NCI-H2196 (cell line): ENCODE results near the gene WWOX.

Experiments
- DNase-seq: peaks from one replicate; lab custom pipeline; 2025; ENCODE audit not compliant: unreplicated experiment; lab: John Stamatoyannopoulos, UW

Gene WWOX

GRCh38 chr16:78386557-78387324 is 287.3 kb downstream of the WWOX start:
- no peak for DNase-seq

DNA sequence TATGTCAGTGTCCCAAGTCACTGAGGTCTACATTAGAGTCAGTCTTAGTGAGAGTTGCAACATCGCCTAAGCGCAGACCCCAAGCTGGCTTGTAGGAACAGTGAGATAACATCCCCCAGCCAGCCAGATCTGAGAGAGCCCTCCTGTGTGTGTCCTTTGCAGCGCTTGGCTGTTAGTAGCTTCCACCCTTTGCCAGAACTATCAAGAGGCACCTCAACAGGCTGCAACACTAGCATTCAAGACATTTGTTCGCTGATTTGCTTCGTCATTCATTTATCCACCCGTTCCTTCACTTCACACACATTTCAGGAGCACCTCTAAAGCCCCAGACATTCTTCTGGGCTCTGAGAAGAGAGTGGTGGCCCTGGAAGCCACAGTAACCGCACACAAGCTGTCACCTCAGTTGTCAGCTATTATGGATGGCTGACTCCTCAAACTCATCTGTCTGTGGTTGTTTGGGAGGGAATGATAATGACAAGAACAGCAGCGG is 289.6 kb downstream of the WWOX start:
- no peak for DNase-seq

DNA sequence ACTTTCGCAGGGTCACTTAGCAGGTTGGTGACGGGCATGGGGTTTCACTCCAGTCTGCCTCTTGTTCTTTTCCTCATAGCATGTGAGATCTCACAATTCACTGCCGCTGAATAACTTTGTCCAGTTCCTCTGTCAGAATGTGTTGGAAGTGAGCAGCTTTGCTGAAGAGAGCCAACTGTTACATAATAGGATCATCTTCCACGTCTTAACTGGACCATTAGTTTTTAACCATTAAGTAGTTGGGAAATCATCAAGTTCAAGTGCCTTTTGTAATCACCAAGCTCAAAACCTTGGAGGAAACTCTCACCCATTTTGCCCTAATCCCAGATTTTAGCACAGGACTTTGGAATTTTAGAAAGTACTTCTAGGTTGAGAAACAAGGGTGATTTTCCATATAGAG is 290.6 kb downstream of the WWOX start:
- DNase-seq = no peak

DNA sequence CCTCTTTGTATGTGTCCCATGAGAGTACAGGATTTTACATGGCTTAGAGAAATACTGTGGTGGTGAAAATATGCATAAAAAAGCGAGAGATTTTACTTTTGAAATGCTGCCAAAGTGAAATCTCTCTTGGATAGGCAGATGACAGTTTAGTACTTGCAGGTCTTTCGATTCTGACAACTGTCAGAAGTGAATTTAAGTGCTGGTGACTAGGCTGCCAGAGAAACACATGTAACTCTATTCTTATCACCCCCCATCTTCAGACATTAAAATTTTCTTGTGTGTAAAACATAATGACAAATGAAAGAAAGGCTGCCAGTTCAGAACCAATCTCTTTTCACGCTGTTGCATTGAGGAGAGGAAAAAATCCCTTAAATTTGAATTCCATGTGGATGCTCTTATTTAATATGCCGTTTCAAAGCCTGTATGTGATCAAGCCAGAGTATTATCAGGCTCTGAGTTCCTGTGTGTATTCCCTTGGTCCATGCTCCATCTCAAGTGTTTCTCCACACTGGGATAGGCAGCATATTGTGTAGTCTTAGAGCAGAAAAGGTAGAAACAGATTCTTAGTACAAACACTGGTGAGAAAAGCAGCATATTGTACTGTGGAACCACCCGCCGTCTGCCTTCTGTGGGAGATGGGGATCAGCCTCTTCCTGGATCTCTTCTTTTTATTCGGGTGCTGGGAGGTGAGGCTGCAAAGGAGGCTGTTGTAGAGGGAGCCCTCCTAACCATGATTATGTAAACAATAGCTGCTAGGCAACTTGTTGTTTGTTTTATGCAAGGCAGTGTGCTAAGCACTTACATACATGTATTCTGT is 291.3 kb downstream of the WWOX start:
- no peak for DNase-seq

DNA sequence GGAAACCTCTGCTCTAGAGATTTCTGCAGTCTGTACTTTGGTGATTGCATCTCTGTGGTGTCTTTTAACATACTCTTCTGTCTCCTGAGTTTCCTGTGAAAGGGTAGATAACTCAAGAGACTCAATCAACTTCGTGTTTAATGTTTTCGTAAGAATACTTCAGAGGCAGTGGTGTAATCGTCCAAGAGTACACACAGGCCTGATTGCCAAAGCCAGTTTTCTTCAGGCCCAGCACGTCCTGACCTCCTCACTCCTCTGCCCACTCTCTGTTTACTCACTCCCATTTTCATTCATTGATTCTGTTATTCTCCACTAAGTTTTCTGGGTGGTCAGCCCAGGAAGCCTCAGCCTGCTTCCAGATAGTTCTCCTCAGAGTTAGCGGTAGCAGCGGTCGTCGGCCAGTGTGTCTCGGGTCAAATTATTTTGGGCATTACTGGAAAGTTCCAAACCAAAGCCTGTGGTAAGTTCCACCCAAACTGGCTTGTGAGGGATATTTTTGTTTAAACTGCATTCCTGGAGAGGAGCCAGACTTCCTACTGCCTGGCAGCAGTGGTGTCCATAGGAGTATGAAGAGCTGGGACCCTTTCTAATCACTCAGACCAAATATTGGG is 293.2 kb downstream of the WWOX start:
- DNase-seq = no peak

GRCh38 chr16:78395035-78395434 is 295.6 kb downstream of the WWOX start:
- DNase-seq = no peak

DNA sequence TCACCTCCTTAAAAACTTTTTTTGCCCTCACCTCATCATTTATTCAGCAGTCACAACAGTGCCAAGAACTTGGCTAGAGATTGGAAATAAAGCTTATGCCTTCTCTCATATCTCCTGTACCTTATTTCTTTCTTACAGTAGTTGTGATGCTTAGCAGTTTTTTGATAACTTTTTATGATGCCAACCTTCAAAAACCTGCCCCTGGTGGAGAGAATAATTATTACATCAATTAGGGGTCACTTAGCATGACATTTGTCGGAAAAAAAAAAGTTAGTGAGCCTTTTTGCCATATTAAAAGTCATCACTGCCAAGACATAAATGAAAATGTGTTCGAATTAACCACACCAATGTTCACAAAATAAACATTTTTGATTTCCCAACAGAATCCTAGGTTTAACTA is 296.6 kb downstream of the WWOX start:
- DNase-seq = no peak

GRCh38 chr16:78396673-78397072 is 297.2 kb downstream of the WWOX start:
- no peak for DNase-seq

GRCh38 chr16:78399384-78399783 is 299.9 kb downstream of the WWOX start:
- no peak for DNase-seq

DNA sequence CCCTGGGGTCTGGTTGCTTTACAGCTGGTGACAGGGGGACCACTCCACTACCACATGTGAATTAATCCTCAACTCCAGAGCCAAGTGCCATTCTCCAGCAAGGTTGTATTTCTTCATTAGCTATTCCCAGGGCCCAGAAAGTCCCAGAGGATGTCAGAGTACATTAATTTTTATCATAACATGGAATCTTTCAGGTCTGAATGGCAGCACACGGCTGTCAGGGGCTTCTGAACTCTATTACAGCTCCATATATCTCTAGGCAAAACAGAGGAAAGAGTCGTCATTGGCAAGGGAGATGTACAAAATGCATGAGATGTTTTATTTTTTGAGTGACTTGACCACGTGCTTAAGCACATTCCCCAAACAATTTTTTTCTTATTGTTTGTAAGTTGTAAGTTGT is 303.4 kb downstream of the WWOX start:
- DNase-seq = no peak

DNA sequence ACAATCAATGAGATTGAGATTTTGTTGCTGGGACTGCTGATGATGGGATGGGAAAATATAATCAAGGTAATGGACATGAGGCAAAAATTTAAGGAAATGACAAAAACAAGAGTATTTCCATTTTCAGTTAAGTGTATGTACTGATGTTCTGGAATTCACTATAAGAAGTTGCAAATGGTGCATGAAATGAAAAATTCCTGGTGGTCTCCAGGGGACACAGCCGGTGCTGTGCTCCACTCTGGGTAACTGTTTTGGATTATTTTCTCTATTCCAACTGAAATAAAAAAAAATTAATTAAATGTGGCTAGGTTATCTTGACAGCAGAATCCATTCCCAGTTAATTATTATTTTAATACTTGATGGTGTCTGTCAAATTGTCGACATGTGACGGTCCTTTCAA is 305.6 kb downstream of the WWOX start:
- DNase-seq = no peak

- no peak for DNase-seq
These were observed 306.4 kb downstream of the WWOX start for GRCh38 chr16:78405833-78406232.

DNA sequence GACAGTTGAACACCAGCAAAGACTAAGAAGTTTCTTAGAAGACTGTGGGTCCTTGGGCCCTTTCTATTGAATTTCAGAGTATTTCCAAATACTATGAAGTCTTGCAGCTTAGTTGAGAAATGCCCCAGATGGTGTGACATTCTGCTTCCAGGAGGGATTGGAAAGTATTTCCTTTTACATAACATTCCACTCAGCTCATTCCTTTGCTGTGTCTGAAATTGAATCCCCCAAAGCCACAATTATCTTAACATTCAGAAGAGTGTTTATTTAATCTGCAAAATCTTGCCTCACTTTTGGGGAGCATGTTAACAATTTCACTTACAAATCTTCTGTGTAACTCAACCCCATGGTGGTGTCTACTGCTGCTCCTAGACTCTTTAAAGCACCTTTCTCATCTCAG is 307.7 kb downstream of the WWOX start:
- DNase-seq = no peak

GRCh38 chr16:78413651-78414050 is 314.2 kb downstream of the WWOX start:
- DNase-seq = no peak

- no peak for DNase-seq
These were observed 315.6 kb downstream of the WWOX start for GRCh38 chr16:78415013-78415412.

- no peak for DNase-seq
These were observed 316.2 kb downstream of the WWOX start for GRCh38 chr16:78415669-78416068.

DNA sequence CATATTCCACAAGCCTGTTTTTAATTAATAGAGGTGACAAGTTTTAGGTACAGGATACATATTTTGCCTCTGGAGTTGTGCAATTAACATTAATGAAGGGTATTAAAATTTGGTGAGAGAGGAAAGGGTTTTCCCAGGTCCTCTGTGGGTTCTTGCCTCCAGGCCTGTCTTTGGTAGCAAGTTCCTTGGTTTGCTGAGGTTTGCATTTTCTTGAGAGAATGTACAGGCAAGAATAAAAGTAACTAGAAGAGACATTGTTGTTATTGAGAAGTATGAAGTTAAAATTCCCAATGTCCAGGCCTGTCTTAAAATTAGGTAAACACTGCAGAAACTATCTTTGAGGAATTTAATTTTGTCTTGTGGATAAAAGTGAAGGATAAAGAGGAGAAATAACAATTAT is 316.9 kb downstream of the WWOX start:
- no peak for DNase-seq

DNA sequence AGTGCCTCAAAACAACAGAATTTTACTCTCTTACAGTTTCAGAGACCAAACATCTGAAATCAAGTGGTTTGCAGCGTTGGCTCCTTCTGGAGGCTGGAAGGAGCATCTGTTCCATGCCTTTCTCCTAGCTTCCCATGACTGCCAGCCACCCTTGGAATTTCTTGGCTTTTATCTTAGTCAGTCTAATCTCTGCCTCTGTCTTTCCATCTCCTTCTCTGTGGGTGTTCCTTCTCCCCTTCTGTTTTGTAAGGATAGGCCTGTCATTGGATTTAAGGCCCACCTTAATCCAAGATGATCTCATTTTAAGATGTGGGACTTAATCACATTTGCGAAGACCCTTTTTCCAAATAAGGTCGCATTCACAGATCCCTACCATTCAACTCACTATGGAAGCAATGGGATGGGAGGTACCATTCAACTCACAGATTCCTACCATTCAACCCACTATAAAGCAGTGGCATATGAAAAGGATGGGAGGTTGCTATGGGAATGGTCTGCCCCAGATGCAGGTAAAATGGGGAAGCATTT is 321.8 kb downstream of the WWOX start:
- no peak for DNase-seq

DNA sequence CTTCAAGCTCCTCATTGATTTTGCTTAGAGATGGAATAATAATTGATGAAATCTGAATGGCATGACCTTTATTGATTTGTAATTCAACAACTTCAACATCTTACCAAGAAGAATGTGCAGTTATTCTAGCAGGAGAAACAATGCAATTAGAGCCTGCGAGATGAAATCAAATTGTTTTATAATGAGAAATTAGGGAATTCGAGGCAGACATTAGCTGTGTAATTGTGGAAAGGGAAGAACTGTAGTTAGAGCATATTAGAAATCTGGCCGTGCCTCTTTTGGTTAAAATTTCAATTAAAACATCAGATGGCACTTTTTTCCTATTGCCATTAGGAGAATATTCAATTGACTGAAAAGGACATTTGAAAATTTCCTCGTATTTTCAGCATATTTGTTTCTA is 325.8 kb downstream of the WWOX start:
- no peak for DNase-seq

- DNase-seq = no peak
These were observed 326.5 kb downstream of the WWOX start for GRCh38 chr16:78425891-78426510.

DNA sequence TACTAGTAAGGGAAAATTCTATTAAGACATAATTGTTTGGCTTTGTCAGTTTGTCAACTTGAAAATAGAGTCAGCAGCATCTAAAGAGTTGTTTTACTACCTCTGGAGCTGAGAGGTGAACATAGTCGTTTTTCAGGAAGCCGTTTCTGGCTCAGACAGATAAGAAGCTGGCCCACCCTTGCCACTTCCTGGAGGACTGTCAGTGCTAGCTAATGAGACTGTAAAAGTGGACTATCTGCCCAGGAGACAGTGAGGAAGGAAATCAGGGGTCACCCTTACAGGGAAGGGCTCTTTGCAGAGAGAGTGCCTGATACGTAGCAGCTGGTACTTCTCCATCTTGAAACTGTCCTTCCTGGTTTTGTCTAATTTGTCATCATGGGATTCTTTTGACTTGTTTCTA is 328.7 kb downstream of the WWOX start:
- DNase-seq = no peak
